Caco-2 (cell line): Measurements from ENCODE around the gene KCNIP1. TPM values are rescaled to one million over a fixed set of nuclear protein-coding genes. Genes with fewer than 3 reads are reported as not detected.
A peak's percentile ranks its signal among the peaks of the same experiment; 100 is the strongest.

Source experiments
- BruUV-seq: library from RNA; stranded (reverse); fragments of 400-500 nt; replicated peaks from 2 replicates; lab custom pipeline; 2021; lab: Mats Ljungman, UMichigan
- CTCF ChIA-PET: fragments of 300-600 bp; sonication (Branson Sonifier 250); formaldehyde crosslinking; loops from one replicate; lab custom pipeline; 2022; ENCODE audit warnings: antibody characterized with exemption; lab: Charles Lee
- POLR2A ChIA-PET: fragments of 300-600 bp; sonication (Branson Sonifier 250); formaldehyde crosslinking; loops from one replicate; lab custom pipeline; 2022; ENCODE audit warnings: antibody characterized with exemption; lab: Charles Lee
- DNase-seq, 2 experiments: peaks; one replicate each; pipeline versions ENCODE4 v3.0.0 to v3.0.0-alpha.2; 2020 to 2022
- H3K27me3 ChIP-seq: replicated peaks from 2 replicates; pipeline ENCODE4 v1.6.0; 2011; ENCODE audit warnings: low read length; ENCODE audit not compliant: control insufficient read depth, insufficient read depth
- H3K36me3 ChIP-seq: 2 replicates; pipeline ENCODE4 v1.5.1; 2011; ENCODE audit warnings: low read length; ENCODE audit not compliant: control insufficient read depth, insufficient read depth
- H3K4me1 ChIP-seq: fragments of 250-450 bp; sonication (Bioruptor Pico); 2 replicates; pipeline ENCODE4 v1.5.1; 2020; ENCODE audit warnings: mild to moderate bottlenecking
- H3K4me3 ChIP-seq: 2 replicates; pipeline ENCODE4 v1.5.1; 2011; ENCODE audit warnings: low read depth, mild to moderate bottlenecking, control low read depth, low read length
- H3K9me3 ChIP-seq: fragments of 250-450 bp; sonication (Bioruptor Pico); 2 replicates; pipeline ENCODE4 v1.5.1; 2020; ENCODE audit warnings: mild to moderate bottlenecking, moderate library complexity
- H3K27ac Mint-ChIP-seq: one replicate; pipeline ENCODE4 v1.8.0; 2022; ENCODE audit warnings: mixed read lengths; ENCODE audit not compliant: unreplicated experiment
- H3K27me3 Mint-ChIP-seq: one replicate; pipeline ENCODE4 v1.8.0; 2022; ENCODE audit warnings: mixed read lengths; ENCODE audit not compliant: insufficient read depth, unreplicated experiment
- H3K36me3 Mint-ChIP-seq: one replicate; pipeline ENCODE4 v1.8.0; 2022; ENCODE audit warnings: mild to moderate bottlenecking, mixed read lengths; ENCODE audit not compliant: insufficient read depth, unreplicated experiment
- H3K4me1 Mint-ChIP-seq: one replicate; pipeline ENCODE4 v1.8.0; 2022; ENCODE audit warnings: low read depth, mixed read lengths; ENCODE audit not compliant: unreplicated experiment
- H3K4me3 Mint-ChIP-seq: one replicate; pipeline ENCODE4 v1.8.0; 2022; ENCODE audit warnings: mild to moderate bottlenecking, moderate library complexity, mixed read lengths; ENCODE audit not compliant: unreplicated experiment
- H3K9me3 Mint-ChIP-seq: one replicate; pipeline ENCODE4 v1.8.0; 2022; ENCODE audit warnings: mixed read lengths; ENCODE audit not compliant: unreplicated experiment
- intact Hi-C: fragments of 100-400 bp; cut with micrococcal nuclease; formaldehyde crosslinking; loops from one replicate; pipeline ENCODE4 v1.10.0; 2022; ENCODE audit not compliant: unreplicated experiment
- total RNA-seq: library from RNA; stranded (reverse); gene quantifications from 2 replicates; pipeline ENCODE4 v1.2.3, GENCODE V29; 2022
- TF ChIP-seq, protein P1 (sequence below), 2 experiments: fragments of 200-600 bp in 1 of 2; IDR thresholded peaks; 1 replicate in 1 of 2; 2 replicates in 1 of 2; pipeline versions ENCODE4 v1.5.1 to v1.8.0; 2011 to 2022; ENCODE audit warnings: antibody characterized with exemption in 1 of 2, control low read depth in 1 of 2, inconsistent platforms in 1 of 2, low read depth in 1 of 2, low read length in 1 of 2, mild to moderate bottlenecking in 1 of 2, moderate library complexity in 1 of 2; ENCODE audit not compliant: insufficient read depth in 1 of 2, severe bottlenecking in 1 of 2, unreplicated experiment in 1 of 2

The KCNIP1 gene
- total RNA-seq, 1 experiment from 2014 or later: not detected

- Histone ChIP-seq H3K27me3 (no peaks in the 10 kb centered on the region; the same call in none of the 2 replicates), H3K9me3 (no peaks in the 10 kb centered on the region), H3K4me1 (no peaks in the 10 kb centered on the region), H3K4me3 (no peak overlapping the region), H3K36me3 (no peaks in the 10 kb centered on the region)
- peak in 1 of 2 experiments; percentile 28 for DNase-seq
- Mint-ChIP-seq H3K27ac (no peak overlapping the region), H3K36me3 (no peaks in the 10 kb centered on the region), H3K4me3 (no peak overlapping the region), H3K9me3 (no peaks in the 10 kb centered on the region), H3K27me3 (peaks cover 16% of the 10 kb centered on the region), H3K4me1 (no peaks in the 10 kb centered on the region)
- no TSS peak for BruUV-seq
- ChIA-PET POLR2A (no interaction called here), CTCF (no interaction called here)
- intact Hi-C loops: no loop called here
- TF ChIP-seq, protein P1, sequence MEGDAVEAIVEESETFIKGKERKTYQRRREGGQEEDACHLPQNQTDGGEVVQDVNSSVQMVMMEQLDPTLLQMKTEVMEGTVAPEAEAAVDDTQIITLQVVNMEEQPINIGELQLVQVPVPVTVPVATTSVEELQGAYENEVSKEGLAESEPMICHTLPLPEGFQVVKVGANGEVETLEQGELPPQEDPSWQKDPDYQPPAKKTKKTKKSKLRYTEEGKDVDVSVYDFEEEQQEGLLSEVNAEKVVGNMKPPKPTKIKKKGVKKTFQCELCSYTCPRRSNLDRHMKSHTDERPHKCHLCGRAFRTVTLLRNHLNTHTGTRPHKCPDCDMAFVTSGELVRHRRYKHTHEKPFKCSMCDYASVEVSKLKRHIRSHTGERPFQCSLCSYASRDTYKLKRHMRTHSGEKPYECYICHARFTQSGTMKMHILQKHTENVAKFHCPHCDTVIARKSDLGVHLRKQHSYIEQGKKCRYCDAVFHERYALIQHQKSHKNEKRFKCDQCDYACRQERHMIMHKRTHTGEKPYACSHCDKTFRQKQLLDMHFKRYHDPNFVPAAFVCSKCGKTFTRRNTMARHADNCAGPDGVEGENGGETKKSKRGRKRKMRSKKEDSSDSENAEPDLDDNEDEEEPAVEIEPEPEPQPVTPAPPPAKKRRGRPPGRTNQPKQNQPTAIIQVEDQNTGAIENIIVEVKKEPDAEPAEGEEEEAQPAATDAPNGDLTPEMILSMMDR (IDR thresholded peaks at IDR 0.05; ENCODE audit: insufficient read depth in 1 of 2, low read depth in 1 of 2, low read length in 1 of 2, severe bottlenecking in 1 of 2, unreplicated experiment in 1 of 2): no peak
Measured at GRCh38 chr5:170626507-170627150, 122.8 kb downstream of the KCNIP1 start.

DNA sequence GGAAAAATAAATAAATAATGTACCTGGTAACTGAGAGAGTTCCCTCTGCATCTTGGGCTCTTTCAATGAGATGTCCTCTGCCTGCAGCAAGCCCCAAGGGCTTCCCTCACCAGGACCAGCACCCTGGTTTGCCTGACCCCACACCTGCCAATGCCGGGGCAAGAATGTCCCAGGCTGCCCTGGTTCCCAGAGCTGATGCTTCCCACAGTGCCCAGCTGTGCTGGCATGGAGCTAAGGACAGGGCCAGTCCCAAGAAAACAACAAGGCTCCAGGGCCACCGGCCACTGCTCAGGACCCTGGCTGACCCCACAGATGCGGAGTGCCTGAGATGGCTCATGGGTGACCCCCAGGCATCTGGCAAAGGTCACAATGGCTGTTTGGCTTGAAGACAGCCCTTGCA, 123.5 kb downstream of the KCNIP1 start:
- CTCF ChIA-PET: no interaction called here
- TF ChIP-seq, protein P1 (IDR thresholded peaks at IDR 0.05; ENCODE audit: insufficient read depth in 1 of 2, low read depth in 1 of 2, low read length in 1 of 2, severe bottlenecking in 1 of 2, unreplicated experiment in 1 of 2): no peak
- Histone ChIP-seq H3K4me3 (no peak overlapping the region), H3K4me1 (no peaks in the 10 kb centered on the region), H3K9me3 (no peaks in the 10 kb centered on the region), H3K27me3 (no peaks in the 10 kb centered on the region; the same call in none of the 2 replicates), H3K36me3 (no peaks in the 10 kb centered on the region)
- Mint-ChIP-seq H3K4me1 (no peaks in the 10 kb centered on the region), H3K27me3 (peaks cover 17% of the 10 kb centered on the region), H3K4me3 (no peak overlapping the region), H3K9me3 (no peaks in the 10 kb centered on the region), H3K27ac (no peak overlapping the region), H3K36me3 (no peaks in the 10 kb centered on the region)
- intact Hi-C loops: no loop called here
- peak in 1 of 2 experiments; percentile 22 for DNase-seq
- POLR2A ChIA-PET: no interaction called here
- no TSS peak for BruUV-seq

DNA sequence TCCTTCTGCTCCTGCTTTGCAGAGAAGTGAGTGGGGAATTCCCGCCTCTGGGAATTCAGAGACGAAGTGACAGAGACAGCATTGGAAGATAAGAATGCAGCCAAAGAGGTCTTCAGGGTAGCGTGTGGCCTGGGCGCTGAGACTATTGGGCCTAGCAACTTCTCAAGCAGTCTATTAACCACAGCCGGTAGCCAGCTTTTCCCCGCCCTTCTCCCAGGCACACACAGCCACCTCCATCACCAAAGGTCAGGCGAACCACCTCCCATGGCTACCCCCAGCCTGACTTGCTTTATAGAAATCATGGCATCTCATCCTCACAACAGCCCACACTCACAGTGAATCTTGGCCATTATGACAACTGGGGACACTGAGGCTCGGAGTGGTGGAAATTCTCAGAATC, 124.2 kb downstream of the KCNIP1 start:
- DNase-seq: peak in 1 of 2 experiments; percentile 21
- Histone ChIP-seq H3K27me3 (no peaks in the 10 kb centered on the region; the same call in none of the 2 replicates), H3K4me1 (no peaks in the 10 kb centered on the region), H3K9me3 (no peaks in the 10 kb centered on the region), H3K4me3 (no peak overlapping the region), H3K36me3 (no peaks in the 10 kb centered on the region)
- peaks cover 19% of the 10 kb centered on the region for H3K27me3 Mint-ChIP-seq
- no peak overlapping the region for H3K4me3 Mint-ChIP-seq
- intact Hi-C loops: no loop called here
- peaks cover 3% of the 10 kb centered on the region for H3K4me1 Mint-ChIP-seq
- no TSS peak for BruUV-seq
- no peaks in the 10 kb centered on the region for H3K9me3 Mint-ChIP-seq
- ChIA-PET CTCF (no interaction called here), POLR2A (no interaction called here)
- TF ChIP-seq, protein P1 (IDR thresholded peaks at IDR 0.05; ENCODE audit: insufficient read depth in 1 of 2, low read depth in 1 of 2, low read length in 1 of 2, severe bottlenecking in 1 of 2, unreplicated experiment in 1 of 2): no peak
- no peak overlapping the region for H3K27ac Mint-ChIP-seq
- peaks cover 3% of the 10 kb centered on the region for H3K36me3 Mint-ChIP-seq
